Measurements from ENCODE around the gene MEGF10.

- TF ChIP-seq CTCF (IDR thresholded peaks at IDR 0.05) (no peak), POLR2A (IDR thresholded peaks at IDR 0.05) (no peak)
Measured at GRCh38 chr5:127306647-127307046, 16.1 kb downstream of the MEGF10 start.
